Skeletal muscle cell (primary cell): ENCODE results near the gene RTCA.
A peak's percentile ranks its signal among the peaks of the same experiment; 100 is the strongest.
"Not testable (repeated sequence)": the region's sequence is repeated elsewhere in the genome, so short reads cannot be mapped to it uniquely, and the experiment has no call there.

Source experiments
- DNase-seq: peaks from one replicate; pipeline ENCODE4 v3.0.0-alpha.2; 2010; ENCODE audit warnings: low read depth
- H3K4me3 ChIP-seq: 2 replicates; pipeline ENCODE4 v1.5.1; 2011; ENCODE audit warnings: low read depth, mild to moderate bottlenecking, control low read depth, low read length, moderate library complexity

Gene RTCA

GRCh38 chr1:100265931-100266740 lies at the start of gene RTCA:
TSS of gene RTCA (plus strand) at chr1:100266216. CDS start at chr1:100266376, 160 bp downstream.
- DNase-seq = peak; percentile 83
- peak within 1 kb of the TSS; percentile 96 for H3K4me3 ChIP-seq

GRCh38 chr1:100217834-100218233 lies 48.2 kb upstream of the RTCA start:
- no peak for DNase-seq
- H3K4me3 ChIP-seq = no peak overlapping the region

- no peak overlapping the region for H3K4me3 ChIP-seq
- DNase-seq = no peak
Measured at GRCh38 chr1:100219457-100219856, 46.6 kb upstream of the RTCA start.

GRCh38 chr1:100219883-100220282 lies 46.1 kb upstream of the RTCA start:
- no peak for DNase-seq

GRCh38 chr1:100222428-100222827 lies 43.6 kb upstream of the RTCA start:
- DNase-seq = no peak
- no peak overlapping the region for H3K4me3 ChIP-seq

More at GRCh38 chr1:100219883-100220282, 46.1 kb upstream of the RTCA start:
- no peak overlapping the region for H3K4me3 ChIP-seq

- no peak for DNase-seq
- no peak overlapping the region for H3K4me3 ChIP-seq
Measured at GRCh38 chr1:100229681-100230443, 36.2 kb upstream of the RTCA start.

GRCh38 chr1:100230765-100231164 lies 35.3 kb upstream of the RTCA start:
- no peak for DNase-seq
- H3K4me3 ChIP-seq = no peak overlapping the region

- no peak for DNase-seq
- no peak overlapping the region for H3K4me3 ChIP-seq
Measured at GRCh38 chr1:100231721-100232120, 34.3 kb upstream of the RTCA start.

- no peak for DNase-seq
Measured at GRCh38 chr1:100232156-100232555, 33.9 kb upstream of the RTCA start.

GRCh38 chr1:100233566-100233965 lies 32.5 kb upstream of the RTCA start:
- not testable (repeated sequence) for DNase-seq, H3K4me3 ChIP-seq

More at GRCh38 chr1:100232156-100232555, 33.9 kb upstream of the RTCA start:
- H3K4me3 ChIP-seq = no peak overlapping the region

- no peak overlapping the region for H3K4me3 ChIP-seq
- DNase-seq = no peak
Measured at GRCh38 chr1:100234432-100234831, 31.6 kb upstream of the RTCA start.

GRCh38 chr1:100237091-100237490 lies 28.9 kb upstream of the RTCA start:
- DNase-seq = no peak
- H3K4me3 ChIP-seq = no peak overlapping the region

- no peak for DNase-seq
- no peak overlapping the region for H3K4me3 ChIP-seq
Measured at GRCh38 chr1:100239961-100240360, 26.1 kb upstream of the RTCA start.

- no peak for DNase-seq
- no peak overlapping the region for H3K4me3 ChIP-seq
Measured at GRCh38 chr1:100240631-100241030, 25.4 kb upstream of the RTCA start.

GRCh38 chr1:100246738-100247137 lies 19.3 kb upstream of the RTCA start:
- no peak overlapping the region for H3K4me3 ChIP-seq
- no peak for DNase-seq

GRCh38 chr1:100249155-100249536 lies 16.9 kb upstream of the RTCA start:
- DNase-seq = no peak
- H3K4me3 ChIP-seq = peak overlapping the region; percentile 99

GRCh38 chr1:100249537-100250257 lies 16.3 kb upstream of the RTCA start, which contains the start of gene DBT:
TSS of gene DBT (minus strand) at chr1:100249834. CDS start at chr1:100249820, 14 bp downstream.
- peak within 1 kb of the TSS; percentile 99 for H3K4me3 ChIP-seq
- DNase-seq = peak; percentile 80

- H3K4me3 ChIP-seq = peak overlapping the region; percentile 99
- DNase-seq = no peak
Measured at GRCh38 chr1:100250264-100250663, 15.8 kb upstream of the RTCA start.

GRCh38 chr1:100250807-100251206 lies 15.2 kb upstream of the RTCA start:
- no peak overlapping the region for H3K4me3 ChIP-seq
- DNase-seq = no peak

GRCh38 chr1:100252901-100253300 lies 13.1 kb upstream of the RTCA start:
- no peak for DNase-seq
- H3K4me3 ChIP-seq = no peak overlapping the region
